COR-L47 (cell line): ENCODE results near the gene FOXD4.
"Not testable (repeated sequence)": the region's sequence is repeated elsewhere in the genome, so short reads cannot be mapped to it uniquely, and the experiment has no call there.

Experiments used
- DNase-seq: peaks from one replicate; lab custom pipeline; 2025; lab: John Stamatoyannopoulos, UW

The FOXD4 gene

DNA sequence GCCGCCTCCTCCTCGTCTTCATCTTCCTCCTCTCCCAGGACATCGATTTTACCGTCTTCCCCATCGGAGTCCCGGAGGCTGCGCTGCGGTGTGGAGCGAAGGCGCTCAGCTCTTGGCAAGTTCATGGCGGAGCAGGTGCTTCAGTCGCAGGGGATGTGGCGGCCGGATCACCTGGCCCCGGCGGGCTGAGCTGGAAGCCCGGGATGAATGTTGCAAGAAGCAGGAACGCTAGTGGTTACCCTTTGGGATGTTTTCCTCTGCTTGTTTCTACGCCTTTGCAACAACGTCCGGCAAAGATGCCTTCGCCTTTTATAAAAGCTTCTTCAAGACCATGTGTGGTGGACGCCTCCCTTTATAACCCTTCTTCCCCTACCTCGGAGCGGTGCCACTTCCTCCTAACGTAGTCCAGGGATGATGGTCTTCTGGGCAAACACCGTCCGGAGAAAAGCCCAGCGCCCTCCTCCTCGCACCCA lies at the start of gene FOXD4:
TSS of gene FOXD4 (minus strand) at position 423 of the 473 bp plus-strand sequence. CDS start at position 125, 298 bp downstream.
- not testable (repeated sequence) for DNase-seq

GRCh38 chr9:159871-160270 lies 41.7 kb upstream of the FOXD4 start:
- DNase-seq, result not testable (repeated sequence)

DNA sequence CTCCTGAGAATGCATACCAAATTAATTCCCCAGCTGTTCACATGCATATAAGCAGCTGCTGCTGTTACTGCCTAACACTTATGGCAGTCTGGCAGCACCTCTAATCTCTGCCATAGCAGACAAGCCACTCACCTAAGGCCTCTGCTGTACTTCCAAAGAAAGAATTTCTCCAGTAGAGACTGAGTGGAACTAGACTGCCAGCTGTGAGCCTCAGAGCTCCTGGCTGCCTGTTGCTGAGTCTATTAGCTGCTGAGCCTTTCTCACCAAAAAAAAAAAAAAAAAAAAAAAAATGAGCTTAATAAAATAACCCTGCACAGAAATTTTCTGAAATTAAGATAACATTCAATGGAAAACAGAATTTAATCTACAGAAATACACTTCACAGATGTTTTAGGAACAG lies 33.0 kb upstream of the FOXD4 start:
- not testable (repeated sequence) for DNase-seq

DNA sequence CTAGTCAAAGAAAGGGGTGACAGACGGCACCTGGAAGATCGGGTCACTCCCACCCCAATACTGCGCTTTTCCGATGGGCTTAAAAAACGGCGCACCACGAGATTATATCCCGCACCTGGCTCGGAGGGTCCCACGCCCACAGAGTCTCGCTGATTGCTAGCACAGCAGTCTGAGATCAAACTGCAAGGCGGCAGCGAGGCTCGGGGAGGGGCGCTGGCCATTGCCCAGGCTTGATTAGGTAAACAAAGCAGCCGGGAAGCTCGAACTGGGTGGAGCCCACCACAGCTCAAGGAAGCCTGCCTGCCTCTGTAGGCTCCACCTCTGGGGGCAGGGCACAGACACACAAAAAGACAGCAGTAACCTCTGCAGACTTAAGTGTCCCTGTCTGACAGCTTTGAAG lies 21.7 kb upstream of the FOXD4 start:
- DNase-seq, result not testable (repeated sequence)

DNA sequence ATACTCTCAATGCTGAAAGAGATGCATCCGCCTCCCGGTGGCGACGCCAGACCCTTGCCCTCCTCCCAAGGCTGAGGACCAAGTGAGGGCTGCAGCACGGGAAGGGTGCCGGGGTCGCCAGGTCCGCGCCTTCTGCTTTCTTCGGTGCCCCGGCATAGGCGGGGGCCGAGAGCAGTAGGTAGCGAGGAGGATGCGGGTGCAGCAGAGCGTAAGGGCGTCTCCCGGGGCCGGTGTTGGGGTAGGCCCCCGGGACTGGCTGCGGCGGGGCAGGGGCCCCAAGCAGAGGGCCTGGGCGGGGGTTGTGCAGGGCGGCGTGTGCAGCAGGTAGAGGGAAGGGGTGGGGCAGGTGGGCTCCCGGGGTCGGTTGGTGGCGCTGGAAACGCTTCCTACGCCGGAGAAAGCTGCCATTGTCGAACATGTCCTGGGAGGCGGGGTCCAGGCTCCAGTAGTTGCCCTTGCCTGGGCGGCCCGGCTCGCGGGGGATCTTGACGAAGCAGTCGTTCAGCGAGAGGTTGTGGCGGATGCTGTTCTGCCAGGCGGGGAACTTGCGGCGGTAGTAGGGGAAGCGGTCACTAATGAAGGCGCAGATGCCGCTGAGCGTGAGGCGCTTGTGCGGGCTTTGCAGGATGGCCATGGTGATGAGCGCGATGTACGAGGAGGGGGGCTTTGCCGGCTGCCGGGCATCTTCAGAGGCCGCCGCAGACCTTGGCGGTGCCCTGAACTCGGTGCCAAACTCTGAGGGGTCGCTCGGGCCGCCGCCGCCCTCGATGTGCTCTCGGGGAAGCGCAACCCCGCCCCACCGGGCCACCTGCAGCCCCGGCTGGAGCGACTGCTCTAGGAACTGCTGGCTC lies 848 bp downstream of the FOXD4 start:
- DNase-seq, result not testable (repeated sequence)

DNA sequence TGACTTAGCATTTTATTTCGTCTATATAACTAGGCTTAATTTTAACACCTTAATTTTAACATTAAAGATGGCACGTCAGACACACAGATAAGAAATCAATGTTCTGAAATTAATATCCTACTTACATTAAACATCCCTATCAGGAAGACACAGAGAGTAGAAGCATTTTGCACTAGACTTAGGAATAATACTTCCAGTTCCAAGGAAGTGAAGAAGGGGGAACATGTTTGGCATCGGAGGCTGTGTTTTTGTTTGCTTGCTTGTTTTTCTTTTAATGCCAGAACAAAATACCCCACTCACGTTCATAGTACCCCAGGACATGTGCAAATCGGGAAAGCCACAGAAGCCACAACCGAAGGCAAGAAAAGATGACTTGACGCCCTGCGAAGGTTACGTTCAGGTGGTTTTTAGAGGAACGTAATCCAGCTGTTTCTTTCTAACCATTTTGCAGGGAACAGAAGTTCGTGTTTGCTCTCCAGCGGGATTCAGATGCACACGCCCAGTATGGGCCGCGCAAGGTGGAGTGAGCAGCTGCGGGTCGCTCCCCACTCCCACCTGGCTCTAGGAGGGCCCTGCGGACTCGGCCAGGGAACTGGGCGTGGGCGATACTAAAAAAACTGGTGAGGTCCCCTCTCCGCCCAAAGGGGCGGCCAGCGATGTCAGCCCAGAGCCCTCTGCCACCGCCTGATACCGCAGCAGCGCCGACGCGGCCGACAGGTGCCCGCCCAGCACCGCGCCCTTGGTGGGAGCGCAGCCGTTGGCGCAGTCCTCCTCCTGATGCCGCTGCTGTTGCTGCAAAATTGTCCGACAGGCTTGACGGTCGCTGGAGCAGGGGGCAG lies 1.8 kb downstream of the FOXD4 start:
- not testable (repeated sequence) for DNase-seq

GRCh38 chr9:115118-115451 lies 3.1 kb downstream of the FOXD4 start:
- not testable (repeated sequence) for DNase-seq

- DNase-seq, result not testable (repeated sequence)
Measured at GRCh38 chr9:114267-115117, 3.7 kb downstream of the FOXD4 start.

- DNase-seq, result peak; percentile 16
Measured at GRCh38 chr9:113468-114266, 4.5 kb downstream of the FOXD4 start.

DNA sequence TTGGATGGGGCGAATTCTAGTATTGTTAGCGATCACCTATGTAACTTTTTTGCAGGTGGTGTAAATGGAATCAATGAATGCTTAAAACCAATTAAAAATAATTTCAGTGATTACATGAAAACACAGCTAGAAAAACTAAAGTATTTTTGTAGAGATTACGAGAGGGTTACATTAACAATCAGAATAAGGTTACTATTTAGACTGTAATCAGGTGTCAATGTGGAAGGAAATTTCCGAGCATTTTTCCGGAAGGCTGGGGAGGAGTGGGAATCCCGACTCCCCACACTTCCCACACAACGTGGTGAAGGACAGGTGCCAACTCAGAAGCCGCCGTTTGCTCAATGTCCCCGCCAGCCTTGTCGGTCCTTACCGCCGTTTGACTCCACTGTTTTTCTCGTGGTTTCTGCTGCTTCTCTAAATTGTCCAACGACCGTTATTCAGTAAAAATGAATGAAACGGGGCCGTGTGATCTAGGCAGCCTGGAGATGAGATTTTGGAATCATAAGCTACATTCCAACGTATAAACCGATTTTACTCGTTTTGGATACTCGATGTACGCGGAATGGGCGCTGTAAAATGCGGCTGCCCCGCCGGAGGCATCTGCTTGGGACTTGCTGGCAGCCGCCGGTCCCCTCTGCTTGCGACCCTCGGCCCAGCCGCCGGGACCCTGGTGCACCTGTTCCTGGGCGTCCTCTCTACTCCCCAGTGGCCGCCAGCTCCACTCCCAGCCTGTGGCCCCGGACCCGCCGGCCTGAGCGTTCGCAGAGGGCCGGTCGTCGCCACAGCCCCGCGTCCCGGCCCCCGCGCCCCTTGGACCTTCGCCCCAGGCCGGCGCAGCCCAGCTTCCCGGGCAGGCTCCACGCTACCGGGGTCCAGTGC lies 5.4 kb downstream of the FOXD4 start:
- DNase-seq, result not testable (repeated sequence)

- DNase-seq, result not testable (repeated sequence)
Measured at GRCh38 chr9:110672-111071, 7.5 kb downstream of the FOXD4 start.

DNA sequence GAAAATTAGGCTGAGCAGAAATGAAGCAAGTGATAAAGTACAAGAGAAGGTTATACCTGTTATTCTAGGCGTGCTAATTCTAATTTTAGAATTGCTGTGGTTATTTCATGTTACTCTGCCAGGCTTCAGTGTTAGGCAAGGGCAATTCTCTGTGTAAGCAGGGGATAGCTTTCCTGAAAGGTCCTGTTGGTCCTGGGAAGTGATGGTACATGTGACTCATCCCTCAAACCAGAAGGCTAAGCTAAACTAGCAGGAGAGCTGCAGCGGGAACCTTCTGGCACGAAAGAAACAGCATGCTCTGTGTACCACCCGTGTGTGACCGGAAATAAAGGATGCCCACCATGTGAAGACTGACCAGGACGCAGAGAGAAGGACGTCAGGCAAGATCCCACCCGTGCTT lies 8.7 kb downstream of the FOXD4 start:
- not testable (repeated sequence) for DNase-seq

GRCh38 chr9:108742-109495 lies 9.3 kb downstream of the FOXD4 start:
- DNase-seq, result not testable (repeated sequence)

- DNase-seq, result not testable (repeated sequence)
Measured at GRCh38 chr9:105991-106390, 12.2 kb downstream of the FOXD4 start.

GRCh38 chr9:100430-100829 lies 17.8 kb downstream of the FOXD4 start:
- DNase-seq, result not testable (repeated sequence)

DNA sequence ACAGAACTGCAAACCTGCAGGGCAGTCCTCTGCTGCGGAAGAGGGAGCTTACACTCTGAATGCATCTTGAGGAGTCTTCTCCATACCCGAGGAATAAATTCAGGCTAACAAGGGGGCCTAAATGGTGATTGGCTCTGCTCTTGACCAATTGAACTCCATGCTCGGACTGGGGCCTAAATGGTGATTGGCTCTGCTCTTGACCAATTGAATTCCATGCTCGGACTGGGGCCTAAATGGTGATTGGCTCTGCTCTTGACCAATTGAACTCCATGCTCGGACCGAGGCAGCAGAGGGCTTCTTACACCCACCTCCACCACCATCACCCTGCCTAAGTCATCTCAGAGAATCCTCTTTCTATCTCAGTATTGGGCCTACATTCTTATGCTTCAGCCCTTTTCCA lies 18.4 kb downstream of the FOXD4 start:
- DNase-seq, result not testable (repeated sequence)

DNA sequence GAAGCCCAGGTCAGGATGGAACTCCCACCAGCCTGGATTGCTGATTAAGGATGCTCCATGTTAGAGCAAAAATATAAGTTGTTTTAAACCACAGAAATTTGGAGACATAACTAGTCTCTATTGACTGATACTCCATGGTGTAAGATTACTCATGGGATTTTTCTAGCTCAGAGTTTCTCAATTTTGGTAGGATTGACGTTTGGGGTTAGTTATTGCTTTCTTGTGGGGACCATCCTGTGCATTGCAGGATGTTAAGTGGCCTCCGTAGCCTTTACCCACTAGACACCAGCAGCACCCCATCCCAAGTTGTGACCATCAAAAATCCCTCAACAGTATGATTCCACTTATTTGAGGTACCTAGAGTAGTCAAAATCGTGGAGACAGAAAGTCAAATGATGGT lies 19.4 kb downstream of the FOXD4 start:
- not testable (repeated sequence) for DNase-seq

DNA sequence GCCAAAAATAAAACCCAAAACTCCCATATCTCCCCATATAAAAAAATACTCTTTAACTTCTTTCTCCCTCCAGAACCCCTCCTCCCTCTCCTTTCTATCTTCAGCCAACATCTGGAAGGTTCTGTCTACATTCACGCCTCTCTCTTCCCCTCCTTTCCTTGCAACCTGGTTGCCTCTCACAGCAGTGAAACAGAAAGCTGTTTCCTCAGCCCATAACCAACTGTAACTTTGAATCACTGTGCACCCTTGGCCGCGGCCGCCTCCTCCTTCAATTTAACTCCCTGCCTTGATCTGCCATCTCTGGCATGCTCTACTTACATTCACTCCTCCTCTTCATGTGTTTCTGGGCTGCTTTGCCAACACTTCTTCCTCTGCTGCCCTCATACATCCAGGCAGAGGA lies 23.2 kb downstream of the FOXD4 start:
- not testable (repeated sequence) for DNase-seq

- not testable (repeated sequence) for DNase-seq
Measured at GRCh38 chr9:94323-94722, 23.9 kb downstream of the FOXD4 start.
